ENCODE measurements around the gene LRFN3.
A peak's percentile ranks its signal among the peaks of the same experiment; 100 is the strongest.

GRCh38 chr19:35931161-35931873 is 4.9 kb upstream of the LRFN3 start:
- TF ChIP-seq, protein P1, sequence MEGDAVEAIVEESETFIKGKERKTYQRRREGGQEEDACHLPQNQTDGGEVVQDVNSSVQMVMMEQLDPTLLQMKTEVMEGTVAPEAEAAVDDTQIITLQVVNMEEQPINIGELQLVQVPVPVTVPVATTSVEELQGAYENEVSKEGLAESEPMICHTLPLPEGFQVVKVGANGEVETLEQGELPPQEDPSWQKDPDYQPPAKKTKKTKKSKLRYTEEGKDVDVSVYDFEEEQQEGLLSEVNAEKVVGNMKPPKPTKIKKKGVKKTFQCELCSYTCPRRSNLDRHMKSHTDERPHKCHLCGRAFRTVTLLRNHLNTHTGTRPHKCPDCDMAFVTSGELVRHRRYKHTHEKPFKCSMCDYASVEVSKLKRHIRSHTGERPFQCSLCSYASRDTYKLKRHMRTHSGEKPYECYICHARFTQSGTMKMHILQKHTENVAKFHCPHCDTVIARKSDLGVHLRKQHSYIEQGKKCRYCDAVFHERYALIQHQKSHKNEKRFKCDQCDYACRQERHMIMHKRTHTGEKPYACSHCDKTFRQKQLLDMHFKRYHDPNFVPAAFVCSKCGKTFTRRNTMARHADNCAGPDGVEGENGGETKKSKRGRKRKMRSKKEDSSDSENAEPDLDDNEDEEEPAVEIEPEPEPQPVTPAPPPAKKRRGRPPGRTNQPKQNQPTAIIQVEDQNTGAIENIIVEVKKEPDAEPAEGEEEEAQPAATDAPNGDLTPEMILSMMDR (IDR thresholded peaks at IDR 0.05): peak; percentile 73 to 98 (median 97)
- peak; percentile 50 for TF ChIP-seq POLR2A (IDR thresholded peaks at IDR 0.05)
